ENCODE measurements around the gene TBKBP1.

Gene TBKBP1

DNA sequence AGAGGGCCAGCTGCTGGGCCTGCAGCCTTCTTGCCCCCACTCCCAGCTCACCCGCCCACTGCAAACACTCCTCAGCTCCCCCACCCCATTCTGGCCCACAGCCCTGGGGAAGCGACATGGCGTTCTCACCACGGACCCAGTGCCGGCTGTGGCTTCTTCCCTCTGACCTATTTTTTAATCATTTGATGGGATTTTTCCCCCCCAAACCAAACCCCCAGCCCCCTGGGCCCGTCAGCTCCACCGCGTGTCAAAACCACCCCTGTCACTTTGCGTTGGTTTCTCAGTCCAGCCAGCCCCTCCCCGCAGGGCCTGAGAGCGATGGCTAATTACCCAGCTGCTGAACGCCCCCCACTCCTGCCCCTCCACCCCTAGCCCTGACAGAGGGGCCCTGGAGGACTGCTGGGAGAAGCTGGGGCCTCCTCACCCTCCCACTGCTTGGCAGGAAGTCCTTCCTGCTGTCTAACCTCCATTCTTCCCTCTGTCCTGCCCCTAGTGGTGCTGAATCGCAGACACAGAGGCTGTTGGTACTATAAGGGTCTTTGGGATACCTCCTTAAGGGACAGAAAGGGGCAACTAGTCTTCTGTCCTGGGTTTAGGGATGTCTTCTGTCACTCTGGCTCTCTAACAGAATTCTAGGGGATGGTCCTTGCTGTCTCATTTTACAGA, 31.6 kb downstream of the TBKBP1 start:
- peaks cover 27% of the 10 kb centered on the region for H3K27me3 ChIP-seq (ENCODE audit: insufficient read depth, poor library complexity, severe bottlenecking)
- no peak for DNase-seq (ENCODE audit: low read depth in 1 of 2, low spot score in 1 of 2)
- no peak for TF ChIP-seq GABPA (IDR thresholded peaks at IDR 0.05; ENCODE audit: low read depth)
- TF ChIP-seq, protein P1, sequence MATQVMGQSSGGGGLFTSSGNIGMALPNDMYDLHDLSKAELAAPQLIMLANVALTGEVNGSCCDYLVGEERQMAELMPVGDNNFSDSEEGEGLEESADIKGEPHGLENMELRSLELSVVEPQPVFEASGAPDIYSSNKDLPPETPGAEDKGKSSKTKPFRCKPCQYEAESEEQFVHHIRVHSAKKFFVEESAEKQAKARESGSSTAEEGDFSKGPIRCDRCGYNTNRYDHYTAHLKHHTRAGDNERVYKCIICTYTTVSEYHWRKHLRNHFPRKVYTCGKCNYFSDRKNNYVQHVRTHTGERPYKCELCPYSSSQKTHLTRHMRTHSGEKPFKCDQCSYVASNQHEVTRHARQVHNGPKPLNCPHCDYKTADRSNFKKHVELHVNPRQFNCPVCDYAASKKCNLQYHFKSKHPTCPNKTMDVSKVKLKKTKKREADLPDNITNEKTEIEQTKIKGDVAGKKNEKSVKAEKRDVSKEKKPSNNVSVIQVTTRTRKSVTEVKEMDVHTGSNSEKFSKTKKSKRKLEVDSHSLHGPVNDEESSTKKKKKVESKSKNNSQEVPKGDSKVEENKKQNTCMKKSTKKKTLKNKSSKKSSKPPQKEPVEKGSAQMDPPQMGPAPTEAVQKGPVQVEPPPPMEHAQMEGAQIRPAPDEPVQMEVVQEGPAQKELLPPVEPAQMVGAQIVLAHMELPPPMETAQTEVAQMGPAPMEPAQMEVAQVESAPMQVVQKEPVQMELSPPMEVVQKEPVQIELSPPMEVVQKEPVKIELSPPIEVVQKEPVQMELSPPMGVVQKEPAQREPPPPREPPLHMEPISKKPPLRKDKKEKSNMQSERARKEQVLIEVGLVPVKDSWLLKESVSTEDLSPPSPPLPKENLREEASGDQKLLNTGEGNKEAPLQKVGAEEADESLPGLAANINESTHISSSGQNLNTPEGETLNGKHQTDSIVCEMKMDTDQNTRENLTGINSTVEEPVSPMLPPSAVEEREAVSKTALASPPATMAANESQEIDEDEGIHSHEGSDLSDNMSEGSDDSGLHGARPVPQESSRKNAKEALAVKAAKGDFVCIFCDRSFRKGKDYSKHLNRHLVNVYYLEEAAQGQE (IDR thresholded peaks at IDR 0.05; ENCODE audit: insufficient replicate concordance, low read depth): peak; percentile 85

DNA sequence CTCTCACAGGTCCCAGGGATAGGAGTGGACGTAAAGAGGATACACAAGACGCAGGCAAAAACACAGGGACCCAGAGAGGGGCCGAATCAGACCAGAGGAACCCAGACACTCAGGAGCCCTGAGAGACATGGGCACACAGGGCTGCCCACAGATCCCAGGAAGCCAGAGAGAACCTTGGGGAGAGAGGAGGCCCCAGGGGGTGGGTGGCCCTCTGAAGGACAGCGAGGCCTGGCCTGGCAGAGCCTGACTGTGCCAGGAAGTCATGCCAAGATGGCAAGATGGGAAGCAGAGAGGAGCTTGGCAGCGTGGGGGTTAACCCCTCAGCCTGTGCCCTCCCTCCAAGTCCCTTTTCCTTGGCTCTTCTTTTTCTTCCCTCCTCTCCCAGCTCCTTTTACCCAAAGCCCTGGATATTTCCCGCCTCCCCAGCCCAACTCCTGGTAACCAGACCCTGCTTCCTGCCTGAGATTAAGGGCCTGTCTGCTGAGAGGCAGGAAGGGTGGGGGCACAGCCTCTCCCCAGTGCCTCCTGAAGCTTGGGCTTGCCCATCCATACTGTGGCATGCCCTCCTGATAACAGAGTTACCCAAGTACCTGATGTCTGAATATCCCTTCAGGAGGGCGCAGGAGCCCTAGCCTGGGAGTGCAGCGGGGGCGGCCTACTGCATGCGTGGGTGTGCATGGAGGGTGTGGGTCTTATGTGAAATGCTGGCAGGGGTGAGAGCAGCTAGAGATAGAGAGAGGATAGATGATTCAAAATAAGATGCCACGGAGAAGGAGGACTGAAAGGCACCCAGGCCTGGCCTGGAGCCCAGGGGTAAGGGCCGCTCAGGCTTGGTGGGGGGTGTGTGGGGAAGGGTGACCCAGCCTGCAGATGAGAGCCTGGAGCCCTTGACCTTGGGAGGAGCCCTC, 33.1 kb downstream of the TBKBP1 start:
- Histone ChIP-seq H3K4me3 (replicated peaks; ENCODE audit: insufficient read depth, low read length) (no peak overlapping the region), H3K27ac (replicated peaks) (no peak overlapping the region), H3K27me3 (ENCODE audit: insufficient read depth, poor library complexity, severe bottlenecking) (peaks cover 26% of the 10 kb centered on the region)
- DNase-seq (ENCODE audit: low read depth in 1 of 2, low spot score in 1 of 2): no peak
- TF ChIP-seq, protein P2, sequence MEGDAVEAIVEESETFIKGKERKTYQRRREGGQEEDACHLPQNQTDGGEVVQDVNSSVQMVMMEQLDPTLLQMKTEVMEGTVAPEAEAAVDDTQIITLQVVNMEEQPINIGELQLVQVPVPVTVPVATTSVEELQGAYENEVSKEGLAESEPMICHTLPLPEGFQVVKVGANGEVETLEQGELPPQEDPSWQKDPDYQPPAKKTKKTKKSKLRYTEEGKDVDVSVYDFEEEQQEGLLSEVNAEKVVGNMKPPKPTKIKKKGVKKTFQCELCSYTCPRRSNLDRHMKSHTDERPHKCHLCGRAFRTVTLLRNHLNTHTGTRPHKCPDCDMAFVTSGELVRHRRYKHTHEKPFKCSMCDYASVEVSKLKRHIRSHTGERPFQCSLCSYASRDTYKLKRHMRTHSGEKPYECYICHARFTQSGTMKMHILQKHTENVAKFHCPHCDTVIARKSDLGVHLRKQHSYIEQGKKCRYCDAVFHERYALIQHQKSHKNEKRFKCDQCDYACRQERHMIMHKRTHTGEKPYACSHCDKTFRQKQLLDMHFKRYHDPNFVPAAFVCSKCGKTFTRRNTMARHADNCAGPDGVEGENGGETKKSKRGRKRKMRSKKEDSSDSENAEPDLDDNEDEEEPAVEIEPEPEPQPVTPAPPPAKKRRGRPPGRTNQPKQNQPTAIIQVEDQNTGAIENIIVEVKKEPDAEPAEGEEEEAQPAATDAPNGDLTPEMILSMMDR (IDR thresholded peaks at IDR 0.05; ENCODE audit: insufficient read depth, low read length): no peak
- no peak for TF ChIP-seq GABPA (IDR thresholded peaks at IDR 0.05; ENCODE audit: low read depth)

More for the DNA sequence above, 31.6 kb downstream of the TBKBP1 start:
- Histone ChIP-seq H3K27ac (replicated peaks) (no peak overlapping the region), H3K4me3 (replicated peaks; ENCODE audit: insufficient read depth, low read length) (no peak overlapping the region)

DNA sequence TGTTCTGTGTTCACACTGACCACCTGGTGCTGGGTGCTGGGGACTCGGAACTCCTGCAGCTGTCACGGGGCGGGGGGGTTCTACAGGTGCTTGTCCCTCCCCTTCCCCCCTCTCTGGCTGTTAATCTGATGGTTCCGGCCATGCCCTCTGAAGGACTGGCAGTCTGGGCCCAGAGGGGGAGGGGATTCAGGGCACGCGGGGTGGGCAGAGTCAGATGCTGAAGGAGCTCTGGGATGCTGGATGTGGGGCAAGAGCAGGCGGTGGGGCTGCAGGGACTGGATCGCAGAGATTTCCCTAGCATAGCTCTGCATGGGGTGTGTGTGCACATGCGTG, 33.7 kb downstream of the TBKBP1 start:
- TF ChIP-seq, protein P1 (IDR thresholded peaks at IDR 0.05; ENCODE audit: insufficient replicate concordance, low read depth): no peak
- TF ChIP-seq POLR2AphosphoS5 (IDR thresholded peaks at IDR 0.05; ENCODE audit: low read depth): no peak
- no peak for TF ChIP-seq GABPA (IDR thresholded peaks at IDR 0.05; ENCODE audit: low read depth)
- TF ChIP-seq, protein P2 (IDR thresholded peaks at IDR 0.05; ENCODE audit: insufficient read depth, low read length): no peak
- no peak for TF ChIP-seq SPI1 (IDR thresholded peaks at IDR 0.05; ENCODE audit: borderline replicate concordance, low read depth)
- Histone ChIP-seq H3K27ac (replicated peaks) (no peak overlapping the region), H3K4me3 (replicated peaks; ENCODE audit: insufficient read depth, low read length) (no peak overlapping the region), H3K27me3 (ENCODE audit: insufficient read depth, poor library complexity, severe bottlenecking) (peaks cover 29% of the 10 kb centered on the region)
- DNase-seq (ENCODE audit: low read depth in 1 of 2, low spot score in 1 of 2): no peak

DNA sequence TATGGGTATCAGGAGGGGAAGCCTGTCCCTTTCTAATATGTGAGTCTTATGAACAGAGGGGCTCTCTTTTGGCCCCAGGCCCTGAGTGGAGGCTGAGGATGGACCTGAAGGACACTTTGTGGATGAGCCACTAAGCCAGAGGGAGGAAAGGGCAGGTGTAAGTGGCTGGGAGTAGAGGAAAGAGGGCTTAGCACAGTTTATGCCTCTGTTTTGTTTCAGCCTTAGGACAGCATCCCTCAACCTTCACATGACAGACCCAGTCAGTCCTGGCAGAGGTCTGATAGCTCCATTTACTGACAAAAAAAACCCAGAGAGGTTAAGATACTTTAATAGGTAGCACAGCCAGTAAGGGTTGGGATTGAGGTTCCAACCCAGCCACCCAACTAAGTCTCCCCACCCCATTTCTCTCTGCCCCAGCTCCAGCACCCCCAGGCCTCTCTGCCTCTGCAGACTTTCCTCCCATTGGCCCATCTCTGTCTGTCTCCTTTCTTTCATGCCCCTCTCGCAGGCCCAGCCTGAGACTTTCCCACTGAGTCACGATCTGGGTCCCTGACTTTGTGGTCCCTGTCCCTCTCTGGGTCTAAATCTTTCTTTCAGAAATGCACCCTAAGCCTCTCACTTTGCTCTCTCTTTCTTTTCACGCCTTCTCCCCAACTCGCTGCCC, 34.4 kb downstream of the TBKBP1 start:
- Histone ChIP-seq H3K27me3 (ENCODE audit: insufficient read depth, poor library complexity, severe bottlenecking) (peaks cover 35% of the 10 kb centered on the region), H3K4me3 (replicated peaks; ENCODE audit: insufficient read depth, low read length) (no peak overlapping the region), H3K27ac (replicated peaks) (no peak overlapping the region)
- no peak for DNase-seq (ENCODE audit: low read depth in 1 of 2, low spot score in 1 of 2)
- TF ChIP-seq GABPA (IDR thresholded peaks at IDR 0.05; ENCODE audit: low read depth) (no peak), POLR2AphosphoS5 (IDR thresholded peaks at IDR 0.05; ENCODE audit: low read depth) (no peak), SPI1 (IDR thresholded peaks at IDR 0.05; ENCODE audit: borderline replicate concordance, low read depth) (no peak)
- TF ChIP-seq, protein P1 (IDR thresholded peaks at IDR 0.05; ENCODE audit: insufficient replicate concordance, low read depth): no peak
- TF ChIP-seq, protein P2 (IDR thresholded peaks at IDR 0.05; ENCODE audit: insufficient read depth, low read length): no peak

All from HL-60 (cell line).